Neural cell (in vitro differentiated cells): ENCODE results near the gene RUBCNL. TPM values are rescaled to one million over a fixed set of nuclear protein-coding genes. Genes with fewer than 3 reads are reported as not detected.

Experiments
- H2AFZ ChIP-seq: fragments of 200-600, 300-800 bp; sonication (generic), shearing (Covaris generic); 2 replicates; pipeline ENCODE4 v1.6.0; 2014; ENCODE audit warnings: low read depth, mild to moderate bottlenecking, antibody characterized with exemption, low read length, moderate library complexity
- H3F3A ChIP-seq: fragments of 200-600 bp; shearing (Covaris generic); 2 replicates; pipeline ENCODE4 v1.6.1; 2016; ENCODE audit warnings: mild to moderate bottlenecking, moderate library complexity, mixed read lengths, antibody characterized with exemption, low read length; ENCODE audit not compliant: insufficient read depth, poor library complexity, severe bottlenecking
- H3K27ac ChIP-seq: fragments of 200-600, 300-800 bp; sonication (generic), shearing (Covaris generic); 2 replicates; pipeline ENCODE4 v1.5.1; 2014; ENCODE audit warnings: mild to moderate bottlenecking, low read length, moderate library complexity
- H3K27me3 ChIP-seq: fragments of 300-800, 200-600 bp; sonication (generic), shearing (Covaris generic); 2 replicates; pipeline ENCODE4 v1.6.0; 2014; ENCODE audit warnings: mild to moderate bottlenecking, low read depth, low read length, moderate library complexity; ENCODE audit not compliant: insufficient read depth
- H3K36me3 ChIP-seq: fragments of 300-800, 200-600 bp; sonication (generic), shearing (Covaris generic); 2 replicates; pipeline ENCODE4 v1.5.1; 2014; ENCODE audit warnings: mild to moderate bottlenecking, antibody characterized with exemption, low read length, moderate library complexity; ENCODE audit not compliant: insufficient read depth
- H3K4me2 ChIP-seq: fragments of 300-800, 200-600 bp; sonication (generic), shearing (Covaris generic); 2 replicates; pipeline ENCODE4 v1.6.0; 2014; ENCODE audit warnings: mild to moderate bottlenecking, low read length
- H3K4me3 ChIP-seq: fragments of 300-800, 200-600 bp; sonication (generic), shearing (Covaris generic); 2 replicates; pipeline ENCODE4 v1.5.1; 2014; ENCODE audit warnings: mild to moderate bottlenecking, low read length, moderate library complexity
- H3K79me2 ChIP-seq: fragments of 200-600 bp; shearing (Covaris generic); replicated peaks from 2 replicates; pipeline ENCODE4 v1.6.0; 2014; ENCODE audit warnings: mild to moderate bottlenecking, low read length, moderate library complexity; ENCODE audit not compliant: insufficient read depth
- H3K9ac ChIP-seq: fragments of 300-800, 200-600 bp; sonication (generic), shearing (Covaris generic); 2 replicates; pipeline ENCODE4 v1.6.1; 2016; ENCODE audit warnings: mild to moderate bottlenecking, low read length, mixed read lengths
- H3K9me2 ChIP-seq: fragments of 200-600 bp; shearing (Covaris generic); 2 replicates; pipeline ENCODE4 v1.6.1; 2016; ENCODE audit warnings: mild to moderate bottlenecking, low read length, mixed read lengths; ENCODE audit not compliant: insufficient read depth
- H3K9me3 ChIP-seq: fragments of 200-600, 300-800 bp; sonication (generic), shearing (Covaris generic); 2 replicates; pipeline ENCODE4 v1.6.1; 2016; ENCODE audit warnings: mild to moderate bottlenecking, mixed run types, low read length, moderate library complexity, mixed read lengths
- H4K20me1 ChIP-seq: fragments of 200-600 bp; shearing (Covaris generic); 2 replicates; pipeline ENCODE4 v1.6.1; 2016; ENCODE audit warnings: mild to moderate bottlenecking, mixed run types; ENCODE audit not compliant: insufficient read depth
- CTCF ChIP-seq: fragments of 450-650 bp; IDR thresholded peaks from 2 replicates; pipeline ENCODE4 v1.5.1; 2014; ENCODE audit warnings: antibody characterized with exemption, mild to moderate bottlenecking, moderate library complexity; ENCODE audit not compliant: poor library complexity, severe bottlenecking
- EZH2 ChIP-seq: fragments of 200-600, 300-800 bp; shearing (Covaris generic), sonication (generic); IDR thresholded peaks from 2 replicates; pipeline ENCODE4 v1.6.1; 2014; ENCODE audit warnings: antibody characterized with exemption, low read length, borderline replicate concordance, mild to moderate bottlenecking; ENCODE audit not compliant: insufficient read depth, poor library complexity, severe bottlenecking
- MXI1 ChIP-seq: fragments of 450-650 bp; conservative IDR thresholded peaks from 2 replicates; pipeline ENCODE4 v1.6.1; 2014; ENCODE audit warnings: antibody characterized with exemption, mild to moderate bottlenecking; ENCODE audit not compliant: poor library complexity, severe bottlenecking
- POLR2AphosphoS5 ChIP-seq: IDR thresholded peaks from 2 replicates; pipeline ENCODE4 v1.6.1; 2012
- RAD21 ChIP-seq: fragments of 450-650 bp; conservative IDR thresholded peaks from 2 replicates; pipeline ENCODE4 v1.6.1; 2014; ENCODE audit warnings: antibody characterized with exemption, mild to moderate bottlenecking, moderate library complexity
- SMC3 ChIP-seq: fragments of 450-650 bp; conservative IDR thresholded peaks from 2 replicates; pipeline ENCODE4 v1.6.1; 2014; ENCODE audit warnings: antibody characterized with exemption, mild to moderate bottlenecking, moderate library complexity; ENCODE audit not compliant: poor library complexity
- TAF1 ChIP-seq: IDR thresholded peaks from 2 replicates; pipeline ENCODE4 v1.6.1; 2012; ENCODE audit warnings: low read depth
- polyA plus RNA-seq: library from polyadenylated mRNA; depleted of rRNA; stranded (reverse); fragments of >200 nt; gene quantifications from 2 replicates; pipeline ENCODE4 v1.2.3, GENCODE V29; 2014
- TF ChIP-seq, protein P1 (sequence below): IDR thresholded peaks from 2 replicates; pipeline ENCODE4 v1.6.1; 2012; ENCODE audit warnings: borderline replicate concordance

Gene RUBCNL
- polyA plus RNA-seq, 1 donor from 2014 or later: not detected

DNA sequence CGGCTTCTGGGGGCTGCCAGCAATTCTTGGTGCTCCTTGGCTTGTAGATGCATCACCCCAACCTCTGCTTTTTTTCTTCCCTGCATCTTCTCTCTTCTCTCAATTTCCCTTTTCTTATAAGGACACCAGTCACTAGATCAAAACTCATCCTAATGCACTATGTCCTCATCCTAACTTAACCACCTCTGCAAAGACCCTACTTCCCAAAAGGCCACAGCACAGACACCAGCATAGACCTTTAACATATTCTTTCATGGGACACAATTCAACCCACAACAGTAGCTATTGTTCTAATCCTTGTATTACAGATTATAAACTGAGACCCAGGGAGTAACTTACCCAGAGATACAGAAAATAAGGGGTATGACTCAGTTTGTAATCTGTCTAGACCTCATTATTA lies 47.0 kb downstream of the RUBCNL start:
- no peak overlapping the region for H3K4me2 ChIP-seq
- H3K9me3 ChIP-seq: no peaks in the 10 kb centered on the region
- no peak for TF ChIP-seq TAF1
- no peaks in the 10 kb centered on the region for H4K20me1 ChIP-seq
- H3K9me2 ChIP-seq: no peaks in the 10 kb centered on the region
- H3K79me2 ChIP-seq: no peaks in the 10 kb centered on the region
- H3K36me3 ChIP-seq: no peaks in the 10 kb centered on the region
- no peaks in the 10 kb centered on the region for H3F3A ChIP-seq
- H3K27me3 ChIP-seq: no peaks in the 10 kb centered on the region
- no peak overlapping the region for H3K27ac ChIP-seq
- no peak overlapping the region for H2AFZ ChIP-seq
- no peak overlapping the region for H3K4me3 ChIP-seq
- no peak overlapping the region for H3K9ac ChIP-seq

DNA sequence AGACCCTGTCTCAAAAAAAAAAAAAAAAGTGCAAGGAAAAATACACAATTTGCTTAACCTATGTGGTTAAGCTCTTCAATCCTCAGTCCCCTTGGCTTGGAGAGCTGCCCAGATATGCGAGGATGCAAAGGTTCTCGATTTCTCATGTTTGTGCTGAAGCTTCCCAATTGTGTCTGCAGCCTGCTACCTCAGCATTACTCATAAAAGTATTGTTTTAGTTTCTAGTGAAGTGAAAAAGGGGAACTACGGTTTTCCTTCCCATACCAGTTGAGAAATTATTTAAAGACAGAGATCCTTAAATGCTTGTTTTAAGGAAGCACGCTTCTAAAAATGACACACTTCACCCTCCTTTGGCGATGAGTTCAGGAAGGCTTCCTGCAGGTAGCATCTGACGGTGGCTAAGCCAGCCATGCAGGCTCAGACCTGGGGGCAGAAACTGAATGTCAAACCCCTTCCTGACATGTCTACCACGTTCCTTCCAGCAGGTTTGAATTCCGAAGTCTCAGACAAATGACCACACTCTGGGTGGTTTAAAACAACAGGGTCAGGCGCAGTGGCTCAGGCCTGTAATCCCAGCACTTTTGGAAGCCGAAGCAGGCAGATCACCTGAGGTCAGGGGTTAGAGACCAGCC lies 47.9 kb downstream of the RUBCNL start:
- no peaks in the 10 kb centered on the region for H3K79me2 ChIP-seq
- no peak overlapping the region for H3K4me2 ChIP-seq
- H3K27ac ChIP-seq: no peak overlapping the region
- H3F3A ChIP-seq: no peaks in the 10 kb centered on the region
- TF ChIP-seq EZH2 (no peak), SMC3 (no peak), POLR2AphosphoS5 (no peak), CTCF (no peak), TAF1 (no peak), RAD21 (no peak)
- no peak overlapping the region for H3K9ac ChIP-seq
- no peak overlapping the region for H3K4me3 ChIP-seq
- H2AFZ ChIP-seq: no peak overlapping the region
- no peaks in the 10 kb centered on the region for H4K20me1 ChIP-seq
- H3K9me2 ChIP-seq: no peaks in the 10 kb centered on the region
- no peaks in the 10 kb centered on the region for H3K36me3 ChIP-seq
- H3K27me3 ChIP-seq: no peaks in the 10 kb centered on the region
- H3K9me3 ChIP-seq: no peaks in the 10 kb centered on the region

GRCh38 chr13:46337700-46338099 lies 49.4 kb downstream of the RUBCNL start:
- H3K79me2 ChIP-seq: no peaks in the 10 kb centered on the region
- no peak overlapping the region for H3K4me2 ChIP-seq
- no peak overlapping the region for H3K27ac ChIP-seq
- no peaks in the 10 kb centered on the region for H4K20me1 ChIP-seq
- H2AFZ ChIP-seq: no peak overlapping the region
- TF ChIP-seq TAF1 (no peak), EZH2 (no peak)
- no peaks in the 10 kb centered on the region for H3K9me3 ChIP-seq
- no peak overlapping the region for H3K9ac ChIP-seq
- no peaks in the 10 kb centered on the region for H3K27me3 ChIP-seq
- H3K9me2 ChIP-seq: no peaks in the 10 kb centered on the region
- no peaks in the 10 kb centered on the region for H3F3A ChIP-seq
- no peaks in the 10 kb centered on the region for H3K36me3 ChIP-seq
- H3K4me3 ChIP-seq: no peak overlapping the region

GRCh38 chr13:46334035-46334822 lies 52.8 kb downstream of the RUBCNL start:
- H3K9ac ChIP-seq: no peak overlapping the region
- H3K9me2 ChIP-seq: no peaks in the 10 kb centered on the region
- TF ChIP-seq SMC3: no peak
- no peak for TF ChIP-seq TAF1
- no peak for TF ChIP-seq MXI1
- TF ChIP-seq EZH2: no peak
- no peak for TF ChIP-seq CTCF
- TF ChIP-seq POLR2AphosphoS5: no peak
- TF ChIP-seq, protein P1, sequence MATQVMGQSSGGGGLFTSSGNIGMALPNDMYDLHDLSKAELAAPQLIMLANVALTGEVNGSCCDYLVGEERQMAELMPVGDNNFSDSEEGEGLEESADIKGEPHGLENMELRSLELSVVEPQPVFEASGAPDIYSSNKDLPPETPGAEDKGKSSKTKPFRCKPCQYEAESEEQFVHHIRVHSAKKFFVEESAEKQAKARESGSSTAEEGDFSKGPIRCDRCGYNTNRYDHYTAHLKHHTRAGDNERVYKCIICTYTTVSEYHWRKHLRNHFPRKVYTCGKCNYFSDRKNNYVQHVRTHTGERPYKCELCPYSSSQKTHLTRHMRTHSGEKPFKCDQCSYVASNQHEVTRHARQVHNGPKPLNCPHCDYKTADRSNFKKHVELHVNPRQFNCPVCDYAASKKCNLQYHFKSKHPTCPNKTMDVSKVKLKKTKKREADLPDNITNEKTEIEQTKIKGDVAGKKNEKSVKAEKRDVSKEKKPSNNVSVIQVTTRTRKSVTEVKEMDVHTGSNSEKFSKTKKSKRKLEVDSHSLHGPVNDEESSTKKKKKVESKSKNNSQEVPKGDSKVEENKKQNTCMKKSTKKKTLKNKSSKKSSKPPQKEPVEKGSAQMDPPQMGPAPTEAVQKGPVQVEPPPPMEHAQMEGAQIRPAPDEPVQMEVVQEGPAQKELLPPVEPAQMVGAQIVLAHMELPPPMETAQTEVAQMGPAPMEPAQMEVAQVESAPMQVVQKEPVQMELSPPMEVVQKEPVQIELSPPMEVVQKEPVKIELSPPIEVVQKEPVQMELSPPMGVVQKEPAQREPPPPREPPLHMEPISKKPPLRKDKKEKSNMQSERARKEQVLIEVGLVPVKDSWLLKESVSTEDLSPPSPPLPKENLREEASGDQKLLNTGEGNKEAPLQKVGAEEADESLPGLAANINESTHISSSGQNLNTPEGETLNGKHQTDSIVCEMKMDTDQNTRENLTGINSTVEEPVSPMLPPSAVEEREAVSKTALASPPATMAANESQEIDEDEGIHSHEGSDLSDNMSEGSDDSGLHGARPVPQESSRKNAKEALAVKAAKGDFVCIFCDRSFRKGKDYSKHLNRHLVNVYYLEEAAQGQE: no peak

More at GRCh38 chr13:46334035-46334822, 52.8 kb downstream of the RUBCNL start:
- no peak overlapping the region for H2AFZ ChIP-seq
- H3F3A ChIP-seq: no peaks in the 10 kb centered on the region
- H3K27me3 ChIP-seq: no peaks in the 10 kb centered on the region
- H3K79me2 ChIP-seq: no peaks in the 10 kb centered on the region
- no peaks in the 10 kb centered on the region for H4K20me1 ChIP-seq
- H3K27ac ChIP-seq: no peak overlapping the region
- no peaks in the 10 kb centered on the region for H3K36me3 ChIP-seq
- no peak overlapping the region for H3K4me3 ChIP-seq
- H3K9me3 ChIP-seq: no peaks in the 10 kb centered on the region
- H3K4me2 ChIP-seq: no peak overlapping the region
